Neural cell (in vitro differentiated cells): ENCODE data around the gene FAM234A. TPM values are rescaled to one million over a fixed set of nuclear protein-coding genes. Genes with fewer than 3 reads are reported as not detected.

ENCODE experiments used
- H2AFZ ChIP-seq: fragments of 200-600, 300-800 bp; sonication (generic), shearing (Covaris generic); 2 replicates; pipeline ENCODE4 v1.6.0; 2014; ENCODE audit warnings: low read depth, mild to moderate bottlenecking, antibody characterized with exemption, low read length, moderate library complexity
- H3F3A ChIP-seq: fragments of 200-600 bp; shearing (Covaris generic); 2 replicates; pipeline ENCODE4 v1.6.1; 2016; ENCODE audit warnings: mild to moderate bottlenecking, moderate library complexity, mixed read lengths, antibody characterized with exemption, low read length; ENCODE audit not compliant: insufficient read depth, poor library complexity, severe bottlenecking
- H3K27ac ChIP-seq: fragments of 200-600, 300-800 bp; sonication (generic), shearing (Covaris generic); 2 replicates; pipeline ENCODE4 v1.5.1; 2014; ENCODE audit warnings: mild to moderate bottlenecking, low read length, moderate library complexity
- H3K27me3 ChIP-seq: fragments of 300-800, 200-600 bp; sonication (generic), shearing (Covaris generic); 2 replicates; pipeline ENCODE4 v1.6.0; 2014; ENCODE audit warnings: mild to moderate bottlenecking, low read depth, low read length, moderate library complexity; ENCODE audit not compliant: insufficient read depth
- H3K36me3 ChIP-seq: fragments of 300-800, 200-600 bp; sonication (generic), shearing (Covaris generic); 2 replicates; pipeline ENCODE4 v1.5.1; 2014; ENCODE audit warnings: mild to moderate bottlenecking, antibody characterized with exemption, low read length, moderate library complexity; ENCODE audit not compliant: insufficient read depth
- H3K4me2 ChIP-seq: fragments of 300-800, 200-600 bp; sonication (generic), shearing (Covaris generic); 2 replicates; pipeline ENCODE4 v1.6.0; 2014; ENCODE audit warnings: mild to moderate bottlenecking, low read length
- H3K4me3 ChIP-seq: fragments of 300-800, 200-600 bp; sonication (generic), shearing (Covaris generic); 2 replicates; pipeline ENCODE4 v1.5.1; 2014; ENCODE audit warnings: mild to moderate bottlenecking, low read length, moderate library complexity
- H3K79me2 ChIP-seq: fragments of 200-600 bp; shearing (Covaris generic); replicated peaks from 2 replicates; pipeline ENCODE4 v1.6.0; 2014; ENCODE audit warnings: mild to moderate bottlenecking, low read length, moderate library complexity; ENCODE audit not compliant: insufficient read depth
- H3K9ac ChIP-seq: fragments of 300-800, 200-600 bp; sonication (generic), shearing (Covaris generic); 2 replicates; pipeline ENCODE4 v1.6.1; 2016; ENCODE audit warnings: mild to moderate bottlenecking, low read length, mixed read lengths
- H3K9me2 ChIP-seq: fragments of 200-600 bp; shearing (Covaris generic); 2 replicates; pipeline ENCODE4 v1.6.1; 2016; ENCODE audit warnings: mild to moderate bottlenecking, low read length, mixed read lengths; ENCODE audit not compliant: insufficient read depth
- H3K9me3 ChIP-seq: fragments of 200-600, 300-800 bp; sonication (generic), shearing (Covaris generic); 2 replicates; pipeline ENCODE4 v1.6.1; 2016; ENCODE audit warnings: mild to moderate bottlenecking, mixed run types, low read length, moderate library complexity, mixed read lengths
- H4K20me1 ChIP-seq: fragments of 200-600 bp; shearing (Covaris generic); 2 replicates; pipeline ENCODE4 v1.6.1; 2016; ENCODE audit warnings: mild to moderate bottlenecking, mixed run types; ENCODE audit not compliant: insufficient read depth
- CTCF ChIP-seq: fragments of 450-650 bp; IDR thresholded peaks from 2 replicates; pipeline ENCODE4 v1.5.1; 2014; ENCODE audit warnings: antibody characterized with exemption, mild to moderate bottlenecking, moderate library complexity; ENCODE audit not compliant: poor library complexity, severe bottlenecking
- EZH2 ChIP-seq: fragments of 200-600, 300-800 bp; shearing (Covaris generic), sonication (generic); IDR thresholded peaks from 2 replicates; pipeline ENCODE4 v1.6.1; 2014; ENCODE audit warnings: antibody characterized with exemption, low read length, borderline replicate concordance, mild to moderate bottlenecking; ENCODE audit not compliant: insufficient read depth, poor library complexity, severe bottlenecking
- POLR2AphosphoS5 ChIP-seq: IDR thresholded peaks from 2 replicates; pipeline ENCODE4 v1.6.1; 2012
- REST ChIP-seq: IDR thresholded peaks from 2 replicates; pipeline ENCODE4 v1.6.1; 2012; ENCODE audit warnings: borderline replicate concordance
- TAF1 ChIP-seq: IDR thresholded peaks from 2 replicates; pipeline ENCODE4 v1.6.1; 2012; ENCODE audit warnings: low read depth
- polyA plus RNA-seq: library from polyadenylated mRNA; depleted of rRNA; stranded (reverse); fragments of >200 nt; gene quantifications from 2 replicates; pipeline ENCODE4 v1.2.3, GENCODE V29; 2014

Gene FAM234A
- polyA plus RNA-seq, 1 donor from 2014 or later, result 29.9 TPM

GRCh38 chr16:314795-315299 lies 80.2 kb downstream of the FAM234A start:
- no peaks in the 10 kb centered on the region for H4K20me1 ChIP-seq
- TF ChIP-seq POLR2AphosphoS5 (no peak), TAF1 (no peak), EZH2 (no peak), REST (no peak), CTCF (no peak)
- H3K36me3 ChIP-seq, result no peaks in the 10 kb centered on the region

More at GRCh38 chr16:314795-315299, 80.2 kb downstream of the FAM234A start:
- Histone ChIP-seq H3K9me3 (no peaks in the 10 kb centered on the region), H3K4me3 (no peak overlapping the region), H3K79me2 (peaks cover under 1% of the 10 kb centered on the region), H2AFZ (no peak overlapping the region), H3K9ac (no peak overlapping the region), H3K27ac (no peak overlapping the region), H3K27me3 (no peaks in the 10 kb centered on the region), H3K9me2 (no peaks in the 10 kb centered on the region), H3K4me2 (no peak overlapping the region), H3F3A (no peaks in the 10 kb centered on the region)

Other genes starting within 250 kb of the FAM234A start
- 7.1 and 7.5 TPM in 2 replicates for gene POLR3K, start 181.2 kb upstream of the FAM234A start, polyA plus RNA-seq
- gene SNRNP25, start 181.0 kb upstream of the FAM234A start, polyA plus RNA-seq, result 45.3 and 46.4 TPM in 2 replicates
- gene RHBDF1, start 162.2 kb upstream of the FAM234A start, polyA plus RNA-seq, result 0.21 and 1.0 TPM in 2 replicates
- 70.9 and 102 TPM in 2 replicates for gene MPG, start 156.6 kb upstream of the FAM234A start, polyA plus RNA-seq
- 6.1 and 11.5 TPM in 2 replicates for gene NPRL3, start 96.1 kb upstream of the FAM234A start, polyA plus RNA-seq
- gene HBZ, start 82.2 kb upstream of the FAM234A start, polyA plus RNA-seq, result not detected in 2 replicates
- gene HBM, start 68.8 kb upstream of the FAM234A start, polyA plus RNA-seq, result not detected in 2 replicates
- not detected in 2 replicates for gene HBA2, start 61.9 kb upstream of the FAM234A start, polyA plus RNA-seq
- not detected in 2 replicates for gene HBA1, start 58.1 kb upstream of the FAM234A start, polyA plus RNA-seq
- gene HBQ1, start 54.4 kb upstream of the FAM234A start, polyA plus RNA-seq, result 3.9 and 4.5 TPM in 2 replicates
- 564 and 580 TPM in 2 replicates for gene LUC7L, start 5.4 kb upstream of the FAM234A start, polyA plus RNA-seq
- gene RGS11, start 41.1 kb downstream of the FAM234A start, polyA plus RNA-seq, result 3.5 and 4.7 TPM in 2 replicates
- 176 and 247 TPM in 2 replicates for gene ARHGDIG, start 45.8 kb downstream of the FAM234A start, polyA plus RNA-seq
- gene PDIA2, start 48.3 kb downstream of the FAM234A start, polyA plus RNA-seq, result 109 and 142 TPM in 2 replicates
- gene AXIN1, start 117.9 kb downstream of the FAM234A start, polyA plus RNA-seq, result 30.5 and 34.3 TPM in 2 replicates
- 134 and 182 TPM in 2 replicates for gene MRPL28, start 135.7 kb downstream of the FAM234A start, polyA plus RNA-seq
- gene PGAP6, start 147.2 kb downstream of the FAM234A start, polyA plus RNA-seq, result 36.7 and 47.3 TPM in 2 replicates
- 63.4 and 65.2 TPM in 2 replicates for gene NME4, start 162.4 kb downstream of the FAM234A start, polyA plus RNA-seq
- gene DECR2, start 167.1 kb downstream of the FAM234A start, polyA plus RNA-seq, result 58.8 and 71.8 TPM in 2 replicates
- 55.0 and 60.4 TPM in 2 replicates for gene RAB11FIP3, start 190.8 kb downstream of the FAM234A start, polyA plus RNA-seq